ENCODE results near the gene RALGPS1.

RALGPS1 gene

GRCh38 chr9:126914458-126915280 is at the start of gene RALGPS1:
Gene RALGPS1 (plus strand): TSS chr9:126914782. CDS start chr9:126962290, 47,508 bp downstream.
- peak; percentile 79 to 80 for DNase-seq (ENCODE audit: low read depth in 2 of 2)

- no peak for DNase-seq (ENCODE audit: low read depth in 2 of 2)
Measured at GRCh38 chr9:126869368-126869767, 45.2 kb upstream of the RALGPS1 start.

- DNase-seq (ENCODE audit: low read depth in 2 of 2) = no peak
Measured at GRCh38 chr9:126872516-126872915, 42.1 kb upstream of the RALGPS1 start.

- no peak for DNase-seq (ENCODE audit: low read depth in 2 of 2)
Measured at GRCh38 chr9:126874546-126875314, 39.9 kb upstream of the RALGPS1 start.

- no peak for DNase-seq (ENCODE audit: low read depth in 2 of 2)
Measured at GRCh38 chr9:126875756-126876510, 38.6 kb upstream of the RALGPS1 start.

GRCh38 chr9:126876531-126876930 is 38.1 kb upstream of the RALGPS1 start:
- no peak for DNase-seq (ENCODE audit: low read depth in 2 of 2)

- no peak for DNase-seq (ENCODE audit: low read depth in 2 of 2)
Measured at GRCh38 chr9:126877418-126877817, 37.2 kb upstream of the RALGPS1 start.

- DNase-seq (ENCODE audit: low read depth in 2 of 2) = no peak
Measured at GRCh38 chr9:126879288-126879687, 35.3 kb upstream of the RALGPS1 start.

- DNase-seq (ENCODE audit: low read depth in 2 of 2) = no peak
Measured at GRCh38 chr9:126880226-126880946, 34.2 kb upstream of the RALGPS1 start.

GRCh38 chr9:126880947-126881332 is 33.6 kb upstream of the RALGPS1 start:
- no peak for DNase-seq (ENCODE audit: low read depth in 2 of 2)

- DNase-seq (ENCODE audit: low read depth in 2 of 2) = no peak
Measured at GRCh38 chr9:126882746-126883145, 31.8 kb upstream of the RALGPS1 start.

GRCh38 chr9:126883636-126884035 is 30.9 kb upstream of the RALGPS1 start:
- no peak for DNase-seq (ENCODE audit: low read depth in 2 of 2)

- DNase-seq (ENCODE audit: low read depth in 2 of 2) = no peak
Measured at GRCh38 chr9:126885131-126885641, 29.4 kb upstream of the RALGPS1 start.

- no peak for DNase-seq (ENCODE audit: low read depth in 2 of 2)
Measured at GRCh38 chr9:126886034-126886822, 28.4 kb upstream of the RALGPS1 start.

- no peak for DNase-seq (ENCODE audit: low read depth in 2 of 2)
Measured at GRCh38 chr9:126886897-126887296, 27.7 kb upstream of the RALGPS1 start.

GRCh38 chr9:126891676-126892075 is 22.9 kb upstream of the RALGPS1 start:
- DNase-seq (ENCODE audit: low read depth in 2 of 2) = no peak

GRCh38 chr9:126893079-126893478 is 21.5 kb upstream of the RALGPS1 start:
- no peak for DNase-seq (ENCODE audit: low read depth in 2 of 2)

GRCh38 chr9:126894052-126894603 is 20.5 kb upstream of the RALGPS1 start:
- no peak for DNase-seq (ENCODE audit: low read depth in 2 of 2)

- no peak for DNase-seq (ENCODE audit: low read depth in 2 of 2)
Measured at GRCh38 chr9:126902210-126902609, 12.4 kb upstream of the RALGPS1 start.

GRCh38 chr9:126904586-126904985 is 10.0 kb upstream of the RALGPS1 start:
- DNase-seq (ENCODE audit: low read depth in 2 of 2) = no peak
